ENCODE measurements around the gene SLC15A3. TPM values are rescaled to one million over a fixed set of nuclear protein-coding genes. Genes with fewer than 3 reads are reported as not detected.

Gene SLC15A3
- total RNA-seq, 1 experiment from 2014 or later, result 0.32 TPM

GRCh38 chr11:60930394-60930793 is 21.6 kb downstream of the SLC15A3 start:
- no peak for DNase-seq (ENCODE audit: low read depth)

DNA sequence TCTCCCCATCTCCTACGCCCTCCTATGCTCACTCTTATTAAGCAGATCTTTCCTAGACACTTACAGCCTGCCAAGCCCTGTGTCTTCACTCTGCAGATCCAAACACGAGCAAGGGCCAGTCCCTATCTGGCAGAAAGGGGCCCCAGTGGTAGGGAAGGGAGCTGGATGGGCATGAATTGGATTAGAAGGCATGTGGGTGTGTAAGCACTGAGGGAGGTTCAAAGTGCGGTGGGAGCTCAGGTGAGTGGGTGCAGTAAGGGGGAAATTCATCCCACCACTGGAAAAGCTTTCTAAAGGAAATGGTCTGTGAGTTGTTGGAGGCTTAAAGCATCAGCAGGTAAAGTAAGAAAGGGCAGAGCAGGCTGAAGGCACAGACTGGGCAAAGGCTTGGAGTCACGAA is 22.2 kb downstream of the SLC15A3 start:
- no peak for DNase-seq (ENCODE audit: low read depth)

GRCh38 chr11:60928563-60929001 is 23.4 kb downstream of the SLC15A3 start:
- DNase-seq (ENCODE audit: low read depth), result no peak

GRCh38 chr11:60927600-60927999 is 24.4 kb downstream of the SLC15A3 start:
- no peak for DNase-seq (ENCODE audit: low read depth)

- DNase-seq (ENCODE audit: low read depth), result no peak
Observed at GRCh38 chr11:60927061-60927592, 24.8 kb downstream of the SLC15A3 start.

GRCh38 chr11:60926500-60926899 is 25.5 kb downstream of the SLC15A3 start:
- DNase-seq (ENCODE audit: low read depth), result no peak

GRCh38 chr11:60925868-60926267 is 26.1 kb downstream of the SLC15A3 start:
- peak; percentile 73 for DNase-seq (ENCODE audit: low read depth)

GRCh38 chr11:60924906-60925853 is 26.8 kb downstream of the SLC15A3 start:
- no peak for DNase-seq (ENCODE audit: low read depth)

DNA sequence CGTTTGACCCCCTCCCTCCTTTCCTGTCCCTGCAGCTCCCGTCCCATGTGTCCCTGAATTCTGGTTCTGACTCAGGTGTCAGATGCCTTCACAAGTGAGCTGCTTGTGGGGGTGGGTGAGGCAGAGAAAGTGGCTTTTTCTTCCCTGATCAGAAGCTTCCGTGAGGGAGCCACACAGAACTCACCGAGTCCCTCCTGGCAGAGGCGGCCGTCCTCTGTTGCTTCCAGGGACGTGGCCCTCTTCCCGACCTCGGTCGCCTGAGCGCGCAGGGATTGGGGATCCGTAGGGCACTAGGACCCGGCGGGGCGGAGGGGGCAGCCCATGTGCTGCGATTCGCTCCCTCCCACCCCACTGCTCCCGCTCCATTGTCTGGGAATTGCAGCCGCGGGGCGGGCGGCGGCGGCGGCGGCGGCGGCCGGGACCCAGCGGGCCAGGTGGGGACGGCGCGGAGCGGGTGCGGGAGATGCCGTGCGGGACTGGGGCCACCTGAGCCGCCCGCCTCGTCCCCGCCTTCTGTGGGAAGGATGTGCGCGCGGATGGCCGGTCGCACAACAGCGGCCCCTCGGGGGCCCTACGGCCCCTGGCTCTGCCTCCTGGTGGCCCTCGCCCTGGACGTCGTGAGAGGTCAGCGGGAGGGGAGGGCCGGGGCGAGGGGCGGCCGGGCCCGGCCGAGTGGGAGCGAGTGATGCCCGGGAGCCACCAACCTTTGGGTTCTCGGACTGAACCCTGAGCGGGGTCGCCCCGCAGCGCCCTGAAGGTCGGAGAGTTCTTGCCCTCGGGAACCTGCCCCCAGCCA is 27.7 kb downstream of the SLC15A3 start, which contains the start of gene TMEM132A:
Gene TMEM132A, plus strand, starts transcription at position 351 of the 796 bp plus-strand sequence. Its CDS starts 174 bp downstream, at position 525.
- peak; percentile 69 for DNase-seq (ENCODE audit: low read depth)

DNA sequence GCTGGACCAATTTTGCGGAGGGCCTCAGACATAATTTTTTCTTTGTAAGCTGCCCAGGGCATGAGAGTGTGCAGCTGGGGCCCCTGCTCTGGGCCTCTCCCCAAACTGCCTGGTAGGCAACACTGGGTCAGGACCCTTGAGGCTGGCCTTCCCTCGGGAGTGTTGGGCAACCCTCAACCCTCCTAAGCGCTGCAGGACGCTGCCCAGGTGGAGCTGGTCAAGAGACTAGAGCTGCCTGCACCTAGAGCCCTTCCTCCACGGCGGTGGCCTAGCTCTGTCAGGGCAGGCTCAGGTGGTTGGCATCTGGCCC is 28.2 kb downstream of the SLC15A3 start:
- no peak for DNase-seq (ENCODE audit: low read depth)

GRCh38 chr11:60923326-60923725 is 28.6 kb downstream of the SLC15A3 start:
- DNase-seq (ENCODE audit: low read depth), result no peak

GRCh38 chr11:60922906-60923305 is 29.1 kb downstream of the SLC15A3 start:
- DNase-seq (ENCODE audit: low read depth), result no peak

DNA sequence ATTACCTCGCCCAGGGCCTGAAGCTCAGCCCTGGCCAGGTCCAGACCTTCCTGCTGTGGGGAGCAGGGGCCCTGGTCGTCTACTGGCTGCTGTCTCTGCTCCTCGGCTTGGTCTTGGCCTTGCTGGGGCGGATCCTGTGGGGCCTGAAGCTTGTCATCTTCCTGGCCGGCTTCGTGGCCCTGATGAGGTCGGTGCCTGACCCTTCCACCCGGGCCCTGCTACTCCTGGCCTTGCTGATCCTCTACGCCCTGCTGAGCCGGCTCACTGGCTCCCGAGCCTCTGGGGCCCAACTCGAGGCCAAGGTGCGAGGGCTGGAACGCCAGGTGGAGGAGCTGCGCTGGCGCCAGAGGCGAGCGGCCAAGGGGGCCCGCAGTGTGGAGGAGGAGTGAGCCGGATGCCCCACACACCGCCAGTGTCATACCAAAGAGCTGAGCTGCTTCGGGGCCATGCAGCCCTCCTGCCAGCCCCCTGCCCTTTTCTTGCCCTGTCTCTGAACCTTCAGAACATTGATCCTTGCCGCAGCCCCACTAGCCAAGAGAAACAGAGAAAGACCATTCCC is 30.1 kb downstream of the SLC15A3 start:
- no peak for DNase-seq (ENCODE audit: low read depth)

- DNase-seq (ENCODE audit: low read depth), result no peak
Observed at GRCh38 chr11:60921259-60921658, 30.7 kb downstream of the SLC15A3 start.

GRCh38 chr11:60919956-60920355 is 32.0 kb downstream of the SLC15A3 start:
- no peak for DNase-seq (ENCODE audit: low read depth)

GRCh38 chr11:60919320-60919719 is 32.7 kb downstream of the SLC15A3 start:
- no peak for DNase-seq (ENCODE audit: low read depth)

DNA sequence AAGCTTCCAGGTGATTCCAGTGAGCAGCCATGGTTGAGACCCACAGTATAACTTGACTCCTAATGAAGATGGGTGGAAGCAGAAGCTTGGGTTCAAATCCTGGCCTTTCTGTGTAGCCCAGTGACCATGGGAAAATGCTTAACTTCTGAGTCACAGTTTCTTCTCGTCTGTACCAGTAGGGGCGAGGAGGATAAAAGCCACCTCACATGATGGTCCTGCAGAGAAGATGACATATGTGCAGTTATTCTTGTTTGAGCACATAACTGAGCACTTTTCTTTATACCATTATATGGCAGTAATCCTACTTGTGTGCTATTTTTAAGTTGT is 33.1 kb downstream of the SLC15A3 start:
- DNase-seq (ENCODE audit: low read depth), result peak; percentile 66

DNA sequence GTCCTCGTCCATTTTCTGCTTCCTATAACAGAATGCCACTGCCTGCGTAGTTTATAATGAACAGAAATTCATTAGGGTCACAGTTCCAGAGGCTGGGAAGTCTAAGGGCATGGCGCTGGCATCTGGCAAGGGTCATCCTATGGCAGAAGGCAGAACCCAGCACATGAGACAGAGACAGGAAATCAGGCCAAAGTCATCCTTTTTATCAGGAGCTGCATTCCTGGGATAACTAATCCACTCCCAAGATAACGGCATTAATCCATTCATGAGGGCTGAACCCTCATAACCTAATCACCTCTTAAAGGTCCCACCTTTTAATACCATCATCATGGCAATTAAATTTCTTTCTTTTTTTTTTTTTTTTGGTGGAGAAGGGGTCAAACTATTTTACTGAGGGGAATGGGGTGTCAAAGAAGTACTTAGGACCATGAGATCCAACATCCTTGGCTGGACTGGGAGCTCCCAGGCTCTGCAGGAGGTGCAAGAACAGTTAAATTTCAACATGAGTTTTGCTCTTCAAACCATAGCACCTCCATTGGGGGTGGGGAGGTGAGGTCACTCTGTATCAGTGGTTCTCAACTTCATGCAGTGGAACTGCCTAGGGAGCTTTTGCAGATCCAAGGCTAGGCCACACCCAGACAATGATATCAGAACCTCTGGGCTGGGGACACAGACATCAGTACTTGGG is 33.6 kb downstream of the SLC15A3 start:
- DNase-seq (ENCODE audit: low read depth), result no peak

DNA sequence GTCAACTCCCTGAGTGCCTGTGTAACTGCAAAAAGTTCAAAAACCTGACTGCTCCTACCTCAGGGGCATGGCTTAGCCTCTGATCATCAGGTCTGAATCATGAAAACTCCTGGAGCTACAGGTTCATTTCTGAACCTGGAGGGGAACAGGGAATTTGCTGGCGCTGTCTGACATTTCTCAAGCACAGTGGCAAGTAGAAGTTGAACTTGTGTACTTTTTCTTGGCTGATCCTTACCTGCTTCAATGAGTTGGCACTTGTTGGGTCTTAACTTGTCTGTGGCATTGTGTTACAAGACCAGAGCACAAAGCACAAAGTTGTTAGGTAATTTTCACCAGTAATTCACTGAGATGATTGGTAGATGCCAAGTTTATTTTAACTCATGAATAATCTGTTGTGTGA is 34.7 kb downstream of the SLC15A3 start:
- DNase-seq (ENCODE audit: low read depth), result no peak

GRCh38 chr11:60916669-60917206 is 35.2 kb downstream of the SLC15A3 start:
- DNase-seq (ENCODE audit: low read depth), result no peak

Data from HT1080 (cell line).